NCI-H1436 treated with DMSO at 0.1 percent for 48 hours (cell line): ENCODE results near the gene TMA7B.

Experiments
- DNase-seq: peaks from one replicate; lab custom pipeline; 2025; lab: John Stamatoyannopoulos, UW

The TMA7B gene

DNA sequence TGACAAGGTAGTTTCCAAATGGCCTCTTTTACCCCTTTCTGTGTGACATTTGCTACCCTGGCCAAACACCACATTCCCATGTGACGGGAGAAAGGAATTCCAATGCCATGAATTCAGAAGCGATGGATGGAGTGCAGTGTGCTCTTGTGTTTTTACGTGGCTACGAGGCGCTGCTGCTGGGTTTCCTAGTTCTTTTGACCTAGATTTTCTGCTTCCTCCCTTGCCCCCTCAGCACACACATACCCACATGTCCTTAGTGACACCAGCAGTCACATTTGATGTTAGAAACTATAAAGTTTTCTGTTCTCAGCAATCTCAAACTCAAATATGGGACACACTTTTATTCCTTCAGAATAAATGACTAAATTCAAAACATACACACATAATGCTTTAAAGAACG, 7.8 kb upstream of the TMA7B start:
- no peak for DNase-seq

DNA sequence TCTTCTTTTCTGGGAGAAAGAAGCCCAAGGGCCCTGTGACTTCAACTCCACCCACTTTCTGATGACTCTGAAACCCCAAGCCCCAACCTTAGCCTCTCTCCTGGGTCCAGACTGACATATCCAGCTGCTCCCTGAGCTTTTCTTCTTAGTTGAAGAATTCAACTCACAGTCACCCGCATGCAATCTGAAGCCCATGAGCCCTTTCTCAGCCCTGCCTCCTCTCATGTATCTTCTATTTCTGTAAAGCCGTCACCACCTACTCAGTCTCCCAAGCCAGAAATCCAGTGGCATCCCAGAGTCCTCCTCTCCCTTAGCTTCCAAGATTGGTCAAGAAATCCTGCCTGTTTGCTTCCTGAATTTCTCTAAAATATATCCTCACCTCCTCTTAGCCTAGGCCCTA, 7.1 kb upstream of the TMA7B start:
- DNase-seq = no peak

DNA sequence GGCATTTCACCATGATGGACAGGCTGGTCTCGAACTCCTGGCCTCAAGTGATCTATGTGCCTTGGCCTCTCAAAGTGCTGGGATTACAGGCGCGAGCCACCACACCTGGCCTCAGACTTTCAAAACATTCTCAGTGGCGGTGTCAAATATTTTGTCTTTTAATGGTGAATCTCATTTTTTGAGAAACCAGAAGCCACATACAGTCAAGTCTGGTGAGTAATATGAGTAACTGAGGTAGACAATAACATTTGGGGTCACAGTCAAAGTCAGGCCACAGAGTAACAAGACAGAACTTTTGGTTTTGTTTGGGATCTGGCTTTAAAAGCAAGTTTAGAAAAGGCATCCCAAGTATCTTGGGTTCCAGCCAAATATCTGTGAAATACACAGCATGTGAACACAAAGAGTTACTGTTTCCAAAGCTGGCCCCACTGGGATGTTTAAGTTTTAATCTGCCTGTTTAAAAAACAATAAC, 5.6 kb upstream of the TMA7B start:
- DNase-seq = no peak

DNA sequence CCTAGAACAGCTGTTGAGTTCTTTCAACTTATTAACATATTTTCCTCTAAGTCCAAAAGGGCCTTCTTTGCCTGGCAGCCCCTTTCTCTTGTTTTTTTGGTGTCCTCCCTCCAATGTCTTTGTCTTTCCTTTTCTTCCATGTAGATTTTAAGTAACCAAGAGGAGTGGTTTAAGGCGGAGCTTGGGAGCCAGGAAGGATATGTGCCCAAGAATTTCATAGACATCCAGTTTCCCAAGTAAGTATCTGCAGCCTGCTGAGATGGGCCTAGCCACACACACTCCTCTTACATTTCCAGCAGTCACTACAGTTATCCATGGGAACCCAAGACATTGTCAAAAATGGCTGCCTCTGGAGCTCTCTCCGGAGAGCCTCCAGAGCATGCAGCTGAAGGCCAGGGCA, 4.5 kb upstream of the TMA7B start:
- DNase-seq = no peak

DNA sequence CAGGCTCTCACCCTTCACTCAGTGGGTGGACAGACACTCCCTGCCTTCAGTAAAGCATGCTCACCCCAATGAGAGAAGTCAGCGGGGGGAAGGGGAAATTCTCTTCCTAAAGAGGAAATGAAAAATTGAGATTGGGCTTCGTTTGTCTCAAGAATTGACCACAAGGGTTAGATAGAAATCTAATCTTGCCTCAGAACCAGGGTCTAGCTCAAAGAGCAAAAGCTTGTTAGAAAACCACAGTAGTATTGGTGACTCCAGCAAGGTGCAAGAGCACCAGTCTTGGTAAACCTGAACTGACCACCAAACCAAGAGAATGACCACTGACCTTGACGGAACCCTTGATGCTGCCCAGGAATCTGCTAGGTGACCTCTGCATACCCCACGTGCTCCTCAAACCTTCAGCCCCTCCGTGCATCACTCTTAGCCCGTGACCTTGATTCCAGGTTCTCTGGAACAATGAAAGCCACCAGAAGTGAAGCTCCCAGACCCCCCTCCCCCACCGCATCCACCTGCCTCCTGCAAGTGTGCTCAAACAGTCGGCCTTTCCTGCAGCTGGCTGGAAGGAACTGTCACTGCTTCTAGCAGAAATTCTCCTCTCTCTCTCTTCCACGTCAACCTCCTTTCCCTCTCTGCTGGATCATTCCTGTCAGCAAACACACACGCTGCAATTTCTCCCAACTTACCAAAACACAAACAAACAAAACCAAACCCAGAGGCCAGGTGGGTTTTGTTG, 3.1 kb upstream of the TMA7B start:
- DNase-seq = no peak

DNA sequence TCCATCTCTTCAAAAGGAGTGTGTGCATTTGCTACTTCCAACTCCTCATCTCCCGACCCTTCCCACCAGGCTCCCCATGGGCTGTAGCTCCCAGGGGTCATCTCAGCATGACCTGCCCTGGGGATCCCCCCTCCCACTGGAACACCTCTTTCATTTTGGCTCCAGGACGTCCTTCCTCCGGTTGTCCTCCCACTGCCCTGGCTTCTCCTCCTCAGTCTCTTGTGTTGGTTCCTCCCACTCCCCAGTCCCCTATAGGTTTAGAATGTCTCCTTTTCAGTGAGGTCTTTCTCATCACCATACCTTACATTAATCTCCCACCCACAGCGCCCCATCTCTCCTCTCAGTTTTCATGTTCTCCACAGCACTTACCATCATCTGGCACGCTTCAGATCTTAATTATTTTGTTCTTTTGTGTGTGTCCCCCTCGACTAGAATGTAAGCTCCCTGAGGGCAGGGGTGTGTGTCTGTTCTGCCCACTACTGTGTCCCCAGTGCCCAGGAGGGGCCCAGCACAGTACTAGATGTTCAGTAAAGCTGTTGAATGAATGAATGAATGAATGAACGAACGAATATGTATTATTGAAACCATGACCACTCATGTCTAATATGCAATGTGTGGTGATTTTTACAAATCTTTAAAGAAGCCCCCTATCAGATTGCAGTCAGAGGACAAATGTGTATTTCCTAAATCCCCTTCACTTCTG, 2.0 kb upstream of the TMA7B start:
- DNase-seq = no peak

DNA sequence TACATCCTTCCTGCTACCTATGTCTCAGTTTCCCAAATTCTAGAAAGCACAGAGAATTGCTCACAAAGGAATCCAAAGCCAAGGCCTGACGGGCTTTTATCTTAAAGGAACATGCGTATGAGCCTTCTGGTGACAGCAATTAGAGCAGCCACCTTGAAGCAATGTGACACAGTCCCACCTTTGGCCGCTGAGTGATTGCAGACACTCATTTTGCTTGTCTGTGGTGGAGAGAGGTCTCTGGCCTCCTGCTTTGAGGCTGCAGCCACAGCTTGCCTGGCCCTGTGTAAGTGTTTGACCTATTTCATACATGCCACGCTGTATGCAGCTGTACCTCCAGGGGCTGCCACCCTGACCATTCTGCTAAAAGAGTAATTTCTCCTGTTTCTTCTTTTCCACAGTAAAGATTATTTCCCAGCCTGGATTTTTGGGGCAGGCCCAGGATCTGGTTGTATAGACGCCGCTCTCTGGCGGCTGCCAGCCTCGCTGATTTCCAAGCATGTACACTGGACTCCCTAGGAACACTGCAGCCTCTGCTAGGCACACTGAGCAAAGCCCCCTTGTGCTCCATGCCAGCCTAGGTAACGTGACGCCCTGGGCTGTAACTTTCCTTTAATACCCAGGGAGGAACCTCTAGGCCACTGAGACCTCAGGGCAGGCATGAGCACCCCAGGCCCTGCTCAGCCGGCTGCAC, 1.1 kb upstream of the TMA7B start:
- no peak for DNase-seq

DNA sequence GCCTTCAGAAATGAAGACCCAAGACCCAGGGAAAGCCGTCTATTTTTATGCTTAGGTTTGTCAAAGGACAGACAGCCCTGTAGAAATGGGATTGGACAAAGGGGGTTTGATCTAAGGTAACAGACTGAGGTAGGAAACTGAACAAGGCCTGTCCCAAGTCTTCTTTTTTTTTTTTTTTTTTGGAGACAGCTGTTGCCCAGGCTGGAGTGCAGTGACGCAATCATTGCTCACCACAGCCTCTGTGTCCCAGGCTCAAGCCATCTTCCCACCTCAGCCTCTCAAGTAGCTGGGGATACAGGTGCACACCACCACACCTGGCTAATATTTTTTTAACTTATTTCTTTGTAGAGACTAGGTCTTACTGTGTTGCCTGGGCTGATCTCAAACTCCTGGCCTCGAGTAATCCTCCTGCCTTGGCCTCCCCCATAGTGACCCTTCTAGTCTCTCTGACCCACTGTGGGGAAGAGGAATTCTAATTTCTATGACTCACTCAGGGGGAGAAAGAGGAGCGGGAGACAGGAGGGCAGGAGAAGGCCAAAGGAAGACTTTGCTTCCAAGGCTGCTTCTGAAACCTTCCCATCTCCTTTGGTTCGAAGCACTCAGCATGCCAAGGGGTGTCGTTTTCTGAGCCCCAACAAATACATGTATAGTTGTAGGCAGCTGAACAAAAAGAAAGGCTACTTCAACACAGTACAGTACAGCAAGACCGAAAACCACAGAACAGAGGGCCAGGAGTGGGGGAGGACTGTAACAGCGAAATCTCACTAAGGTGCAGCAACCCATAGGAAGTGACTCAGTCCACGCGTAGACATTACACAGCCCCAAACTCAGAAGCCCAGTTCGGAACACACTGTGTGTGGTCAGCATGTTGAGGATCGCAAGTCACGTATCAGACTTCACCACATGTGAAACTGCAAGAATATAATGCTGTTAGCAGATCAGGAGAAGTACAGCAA, 872 bp downstream of the TMA7B start:
- no peak for DNase-seq

DNA sequence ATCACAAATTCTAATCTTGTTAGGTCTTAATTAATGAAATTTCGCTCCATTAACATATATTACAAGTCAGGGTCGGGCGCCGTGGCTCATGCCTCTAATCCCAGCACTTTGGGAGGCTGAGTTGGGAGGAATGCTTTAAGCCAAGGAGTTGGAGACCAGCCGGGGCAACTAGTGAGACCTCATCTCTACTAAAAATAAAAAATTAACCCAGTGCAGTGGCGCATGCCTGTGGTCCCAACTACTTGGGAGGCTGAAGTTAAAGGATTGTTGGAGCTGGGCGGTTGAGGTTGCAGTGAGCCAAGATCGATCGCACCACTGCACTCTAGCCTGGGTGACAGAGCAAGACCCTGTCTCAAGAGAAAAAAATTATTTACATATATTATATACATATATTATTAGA, 1.9 kb downstream of the TMA7B start:
- no peak for DNase-seq

DNA sequence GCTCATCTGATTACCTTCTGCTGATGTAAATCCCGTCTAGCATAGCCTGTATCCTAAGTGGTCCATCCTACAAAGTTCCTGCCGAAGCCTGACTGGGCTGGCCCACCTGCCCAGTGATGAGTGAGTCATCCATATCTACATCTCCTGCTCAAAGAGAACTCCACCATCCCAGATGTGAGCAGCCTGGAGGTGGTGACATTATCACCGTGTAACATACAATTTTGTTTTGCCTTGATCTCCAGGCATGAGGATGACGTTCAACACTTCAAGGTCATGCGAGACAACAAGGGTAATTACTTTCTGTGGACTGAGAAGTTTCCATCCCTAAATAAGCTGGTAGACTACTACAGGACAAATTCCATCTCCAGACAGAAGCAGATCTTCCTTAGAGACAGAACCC, 5.6 kb downstream of the TMA7B start:
- no peak for DNase-seq

DNA sequence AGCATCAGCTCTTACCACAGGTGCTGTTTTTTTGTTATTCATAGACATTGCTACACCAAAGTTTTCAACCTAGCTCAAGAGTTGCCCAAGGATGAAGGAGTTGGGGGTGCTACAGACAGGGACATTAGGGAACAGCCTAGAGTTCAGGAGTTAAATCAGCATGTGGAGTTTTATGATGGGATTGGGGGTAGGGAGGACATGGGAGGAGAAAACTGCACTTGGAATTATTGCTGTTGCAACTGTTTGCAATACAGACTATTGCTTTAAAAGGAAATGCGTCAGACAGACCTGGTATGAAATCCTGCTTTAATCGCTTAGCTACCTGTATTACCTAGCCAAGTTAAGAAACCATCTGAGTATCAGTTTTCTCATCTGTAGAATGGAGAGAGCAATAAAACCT, 6.3 kb downstream of the TMA7B start:
- DNase-seq = no peak

DNA sequence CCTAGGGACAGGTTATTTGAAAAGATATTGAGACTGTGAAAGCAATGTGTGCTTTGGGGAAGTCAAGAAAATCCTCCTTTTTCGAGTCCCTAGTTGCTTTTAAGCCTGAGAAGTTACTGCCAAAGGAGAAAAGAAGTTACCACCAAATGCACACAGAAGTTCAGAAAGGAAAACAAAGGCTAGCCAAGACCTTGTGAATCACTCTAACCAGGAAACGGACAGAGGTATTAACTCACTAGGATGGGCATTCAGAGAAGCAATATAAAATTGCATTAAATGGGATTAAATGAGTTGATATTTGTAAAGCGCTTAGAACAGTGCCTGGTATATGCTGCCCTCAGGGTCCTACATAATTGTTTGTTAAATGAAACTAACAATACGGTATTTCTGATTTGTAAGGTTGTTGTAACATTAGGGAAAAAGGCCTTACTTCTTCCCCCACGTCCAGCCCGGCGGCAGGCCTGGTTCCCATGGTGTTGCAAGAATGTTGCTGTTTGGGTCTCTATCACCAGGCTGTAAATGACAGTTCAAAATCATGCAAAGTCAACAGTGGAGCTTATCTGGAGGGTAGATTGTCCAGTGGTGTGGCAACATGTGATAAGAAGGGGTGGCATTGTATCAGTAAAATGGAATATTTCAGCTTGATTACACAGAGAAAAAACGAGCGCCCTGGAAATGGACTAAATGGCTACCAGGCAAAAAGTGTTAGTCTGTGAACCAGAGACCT, 7.1 kb downstream of the TMA7B start:
- no peak for DNase-seq

DNA sequence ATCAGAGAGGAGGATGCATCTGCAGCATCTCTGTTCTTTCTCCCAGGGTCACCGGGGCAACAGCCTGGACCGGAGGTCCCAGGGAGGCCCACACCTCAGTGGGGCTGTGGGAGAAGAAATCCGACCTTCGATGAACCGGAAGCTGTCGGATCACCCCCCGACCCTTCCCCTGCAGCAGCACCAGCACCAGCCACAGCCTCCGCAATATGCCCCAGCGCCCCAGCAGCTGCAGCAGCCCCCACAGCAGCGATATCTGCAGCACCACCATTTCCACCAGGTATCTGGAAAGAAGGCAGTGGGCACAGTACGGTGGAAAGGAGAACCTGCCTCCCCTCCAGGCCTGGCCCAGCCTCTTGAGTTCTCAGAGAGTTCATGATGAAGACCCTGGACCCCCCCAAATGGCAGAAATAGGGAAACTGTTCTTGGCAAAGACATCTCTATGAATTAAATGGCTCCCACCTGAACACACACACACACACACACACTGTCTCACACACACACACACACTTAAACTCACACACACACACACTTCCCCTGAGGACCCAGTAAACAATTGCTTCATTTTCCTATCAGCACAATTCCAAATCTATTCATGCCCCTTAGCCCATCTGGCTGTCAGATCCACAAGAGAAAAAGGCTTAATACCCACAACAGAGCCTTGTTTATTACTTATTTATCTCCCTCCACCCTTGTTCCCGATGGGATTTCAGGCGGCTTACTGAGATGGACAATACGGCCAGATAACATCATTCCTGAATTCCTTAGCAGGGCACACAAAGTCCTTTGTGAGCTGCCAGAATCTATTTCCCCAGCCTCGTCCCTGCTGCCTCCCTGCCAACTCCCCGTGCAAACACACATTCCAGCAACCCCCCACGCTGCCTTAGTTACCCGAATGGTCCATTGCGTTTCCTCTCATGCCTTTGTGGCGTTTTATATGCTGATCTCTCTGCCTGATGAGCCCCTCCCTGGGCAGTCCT, 8.1 kb downstream of the TMA7B start:
- DNase-seq = no peak

DNA sequence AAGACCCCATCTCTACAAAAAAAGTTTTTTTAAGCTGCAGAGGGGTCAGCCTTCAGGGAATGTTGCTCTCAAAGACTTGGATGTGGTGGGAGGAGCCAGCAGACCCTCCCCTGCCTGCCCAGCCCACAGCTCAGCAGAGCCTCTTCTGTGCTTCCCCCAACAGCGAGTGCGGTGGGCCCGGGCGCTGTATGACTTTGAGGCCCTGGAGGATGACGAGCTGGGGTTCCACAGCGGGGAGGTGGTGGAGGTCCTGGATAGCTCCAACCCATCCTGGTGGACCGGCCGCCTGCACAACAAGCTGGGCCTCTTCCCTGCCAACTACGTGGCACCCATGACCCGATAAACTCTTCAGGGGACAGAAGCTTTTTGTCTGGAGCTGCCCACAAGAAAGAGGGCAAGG, 10.5 kb downstream of the TMA7B start:
- DNase-seq = no peak

DNA sequence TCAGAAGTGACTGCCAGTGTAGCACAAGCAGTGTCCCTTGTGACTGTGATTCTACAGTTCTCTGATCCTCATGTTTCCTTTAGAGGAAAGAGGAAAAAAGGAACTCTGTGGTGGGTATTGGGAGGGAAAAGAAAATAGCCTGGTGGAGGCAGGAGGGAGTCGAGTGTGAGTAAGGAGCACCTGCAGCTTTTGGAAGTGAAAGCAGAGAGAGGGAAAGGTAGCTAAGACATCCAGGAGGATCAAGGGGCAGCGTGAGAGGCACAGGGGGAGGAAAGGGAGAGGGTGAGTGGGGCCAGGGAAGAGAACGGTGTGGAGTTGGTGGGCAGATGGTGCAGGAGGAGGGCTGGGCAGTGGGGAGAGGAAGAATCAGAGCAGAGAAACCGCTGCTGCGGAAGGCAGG, 12.4 kb downstream of the TMA7B start:
- no peak for DNase-seq

DNA sequence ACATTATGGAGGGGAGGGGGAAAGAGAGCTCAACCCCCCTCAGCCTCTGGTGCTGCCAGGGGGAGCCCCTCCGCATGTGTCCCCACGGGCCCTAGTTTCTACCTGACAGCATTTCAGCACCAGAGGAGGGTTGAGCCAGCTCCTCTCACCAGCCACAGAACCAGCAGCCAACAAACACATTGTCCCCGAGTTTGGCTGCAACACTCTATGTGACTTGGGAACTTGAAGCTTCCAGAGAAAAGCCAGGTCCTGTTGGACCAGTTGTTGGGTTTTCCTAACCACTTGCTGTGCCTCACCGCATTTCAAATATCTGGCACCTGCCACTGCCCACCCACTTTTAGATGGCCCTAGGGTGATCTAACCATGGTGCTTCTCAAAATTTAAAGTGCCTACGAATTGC, 13.5 kb downstream of the TMA7B start:
- DNase-seq = no peak

DNA sequence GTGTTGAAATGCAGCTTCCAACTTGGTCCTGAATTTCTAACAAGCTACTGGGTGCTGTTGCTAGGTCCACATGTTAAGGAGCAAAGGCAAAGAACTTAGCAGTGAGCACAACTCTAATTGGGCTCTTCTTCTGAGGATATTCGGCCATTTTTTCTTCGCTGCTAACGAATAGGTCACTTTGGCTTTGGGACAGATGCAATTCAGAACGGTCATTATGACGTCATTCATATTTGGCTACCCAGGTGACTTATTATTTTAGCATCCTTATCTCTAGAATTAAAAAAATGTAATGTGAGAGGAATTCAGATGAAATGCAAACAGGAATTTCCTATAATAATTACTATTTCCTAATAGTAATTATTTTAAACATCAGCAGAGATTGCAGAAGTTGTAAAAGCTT, 13.9 kb downstream of the TMA7B start:
- no peak for DNase-seq

DNA sequence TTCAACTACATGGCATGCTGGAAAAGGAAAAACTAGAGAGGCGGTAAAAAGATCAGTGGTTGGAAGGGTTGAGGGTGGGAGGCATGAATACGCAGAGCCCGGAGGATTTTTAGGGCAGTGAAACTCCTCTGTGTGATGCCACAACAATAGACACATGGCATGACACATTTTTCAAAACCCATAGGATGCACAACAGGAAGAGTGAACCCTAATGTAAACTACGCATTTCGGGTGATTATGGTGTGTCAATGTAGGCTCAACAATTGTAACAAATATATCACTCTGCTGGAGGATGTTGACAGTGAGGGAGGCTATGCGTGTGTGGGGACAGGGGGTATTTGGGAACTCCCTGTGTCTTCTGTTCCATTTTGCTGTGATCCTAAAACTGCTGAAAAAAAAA, 18.9 kb downstream of the TMA7B start:
- DNase-seq = no peak

DNA sequence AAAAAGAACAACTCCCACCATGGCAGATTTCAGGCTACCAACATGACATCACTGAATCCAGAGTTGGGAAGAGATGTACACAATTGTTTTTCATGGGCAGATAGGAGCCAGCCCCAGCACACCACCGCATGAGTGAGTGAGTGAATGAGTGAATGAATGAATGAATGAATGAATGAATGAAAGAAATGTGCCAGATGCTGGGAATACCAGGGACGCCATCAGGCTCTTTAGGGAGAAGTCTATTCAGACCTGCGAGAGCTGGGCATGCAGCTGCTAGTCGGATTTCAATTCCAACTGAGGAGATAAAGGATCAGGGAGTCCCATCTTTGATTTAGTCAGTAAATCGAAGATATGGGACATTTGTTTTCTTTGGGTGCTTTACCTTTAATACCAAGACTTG, 19.3 kb downstream of the TMA7B start:
- no peak for DNase-seq

DNA sequence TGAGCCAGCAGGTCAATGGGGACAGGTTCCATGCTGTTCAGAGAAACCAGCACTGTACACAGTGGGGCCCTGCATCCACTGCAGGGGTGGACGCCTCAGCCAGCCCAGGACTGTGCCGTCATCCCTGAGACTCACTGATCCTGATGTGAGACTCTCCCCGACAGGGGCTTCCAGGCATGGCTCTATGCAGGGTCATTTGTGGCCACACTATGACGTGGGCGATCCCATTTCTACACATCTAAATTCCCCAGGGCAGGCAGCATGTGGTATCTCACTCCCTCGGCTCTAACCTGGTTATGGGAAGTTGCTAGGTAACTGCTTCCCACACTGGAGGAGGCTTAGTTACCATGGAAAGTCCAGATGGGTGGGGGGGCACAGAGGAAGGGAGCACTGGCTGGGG, 20.4 kb downstream of the TMA7B start:
- DNase-seq = no peak
